Endothelial cell of umbilical vein (primary cell): ENCODE results near the gene ITPKC.

Source experiments
- EZH2 ChIP-seq: IDR thresholded peaks from 2 replicates; pipeline ENCODE4 v1.6.1; 2012; ENCODE audit warnings: borderline replicate concordance, low read depth, mild to moderate bottlenecking, moderate library complexity, low read length, inconsistent platforms; ENCODE audit not compliant: severe bottlenecking
- FOS ChIP-seq: IDR thresholded peaks from 2 replicates; pipeline ENCODE4 v1.6.1; 2011; ENCODE audit warnings: mild to moderate bottlenecking, low read length, moderate library complexity, borderline replicate concordance; ENCODE audit not compliant: insufficient read depth
- JUN ChIP-seq: IDR thresholded peaks from 2 replicates; pipeline ENCODE4 v1.6.1; 2011; ENCODE audit warnings: borderline replicate concordance, low read depth; ENCODE audit not compliant: insufficient read length, insufficient read depth
- MYC ChIP-seq: IDR thresholded peaks from one replicate; pipeline ENCODE4 v1.6.1; 2011; ENCODE audit warnings: mild to moderate bottlenecking, low read depth, low read length
- POLR2A ChIP-seq: IDR thresholded peaks from 2 replicates; pipeline ENCODE4 v1.6.1; 2012; ENCODE audit warnings: low read depth, mild to moderate bottlenecking, control low read depth, low read length
- POLR2AphosphoS5 ChIP-seq: IDR thresholded peaks from 2 replicates; pipeline ENCODE4 v1.6.1; 2012; ENCODE audit warnings: low read depth, mild to moderate bottlenecking, control low read depth, low read length, moderate library complexity; ENCODE audit not compliant: insufficient read depth
- TF ChIP-seq, protein P1 (sequence below), 2 donors: IDR thresholded peaks; 1 replicate in 1 of 2; 2 replicates in 1 of 2; pipeline ENCODE4 v1.5.1; 2011; ENCODE audit warnings: low read length in 2 of 2, mild to moderate bottlenecking in 2 of 2, moderate library complexity in 2 of 2, control low read depth in 1 of 2, inconsistent platforms in 1 of 2, low read depth in 1 of 2; ENCODE audit not compliant: insufficient read depth in 1 of 2; ENCODE audit errors: extremely low read depth in 1 of 2
- TF ChIP-seq, protein P2 (sequence below): IDR thresholded peaks from 2 replicates; pipeline ENCODE4 v1.6.1; 2011; ENCODE audit not compliant: insufficient read depth, insufficient read length

DNA sequence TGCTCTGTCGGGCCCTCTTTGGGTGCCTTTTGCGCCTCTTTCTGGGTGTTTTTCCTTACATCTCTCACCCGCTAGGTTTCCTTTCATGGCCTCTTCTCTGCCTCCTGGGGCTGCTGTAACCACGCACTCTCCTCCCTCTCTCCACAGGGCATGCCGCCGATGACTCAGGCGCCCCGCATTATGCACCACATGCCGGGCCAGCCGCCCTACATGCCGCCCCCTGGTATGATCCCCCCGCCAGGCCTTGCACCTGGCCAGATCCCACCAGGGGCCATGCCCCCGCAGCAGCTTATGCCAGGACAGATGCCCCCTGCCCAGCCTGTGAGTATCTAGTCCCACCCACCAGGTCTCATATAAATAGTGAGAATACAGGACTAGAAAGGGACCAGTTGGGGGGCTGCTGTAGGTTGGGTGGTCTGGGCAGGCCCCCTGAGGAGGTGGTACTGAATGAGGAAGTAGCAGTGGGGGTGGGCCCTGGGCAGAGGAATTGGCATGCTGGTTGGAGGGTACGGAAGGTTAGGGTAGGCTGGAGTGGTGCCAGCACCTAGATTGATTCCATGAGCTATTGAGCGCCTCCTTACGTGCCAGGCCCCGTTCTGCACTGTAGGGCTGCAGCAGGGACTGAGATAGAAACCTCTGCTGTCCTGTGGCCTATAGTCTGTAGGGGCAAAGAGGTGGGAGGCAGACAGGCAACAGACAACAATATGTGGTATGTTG is 46.0 kb downstream of the ITPKC start:
- no peak for TF ChIP-seq POLR2AphosphoS5
- TF ChIP-seq POLR2A: no peak
- TF ChIP-seq, protein P1, sequence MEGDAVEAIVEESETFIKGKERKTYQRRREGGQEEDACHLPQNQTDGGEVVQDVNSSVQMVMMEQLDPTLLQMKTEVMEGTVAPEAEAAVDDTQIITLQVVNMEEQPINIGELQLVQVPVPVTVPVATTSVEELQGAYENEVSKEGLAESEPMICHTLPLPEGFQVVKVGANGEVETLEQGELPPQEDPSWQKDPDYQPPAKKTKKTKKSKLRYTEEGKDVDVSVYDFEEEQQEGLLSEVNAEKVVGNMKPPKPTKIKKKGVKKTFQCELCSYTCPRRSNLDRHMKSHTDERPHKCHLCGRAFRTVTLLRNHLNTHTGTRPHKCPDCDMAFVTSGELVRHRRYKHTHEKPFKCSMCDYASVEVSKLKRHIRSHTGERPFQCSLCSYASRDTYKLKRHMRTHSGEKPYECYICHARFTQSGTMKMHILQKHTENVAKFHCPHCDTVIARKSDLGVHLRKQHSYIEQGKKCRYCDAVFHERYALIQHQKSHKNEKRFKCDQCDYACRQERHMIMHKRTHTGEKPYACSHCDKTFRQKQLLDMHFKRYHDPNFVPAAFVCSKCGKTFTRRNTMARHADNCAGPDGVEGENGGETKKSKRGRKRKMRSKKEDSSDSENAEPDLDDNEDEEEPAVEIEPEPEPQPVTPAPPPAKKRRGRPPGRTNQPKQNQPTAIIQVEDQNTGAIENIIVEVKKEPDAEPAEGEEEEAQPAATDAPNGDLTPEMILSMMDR (IDR thresholded peaks at IDR 0.05; ENCODE audit: extremely low read depth in 1 of 2, insufficient read depth in 1 of 2, low read depth in 1 of 2, low read length in 2 of 2): no peak
- no peak for TF ChIP-seq FOS
- no peak for TF ChIP-seq EZH2
- TF ChIP-seq, protein P2, sequence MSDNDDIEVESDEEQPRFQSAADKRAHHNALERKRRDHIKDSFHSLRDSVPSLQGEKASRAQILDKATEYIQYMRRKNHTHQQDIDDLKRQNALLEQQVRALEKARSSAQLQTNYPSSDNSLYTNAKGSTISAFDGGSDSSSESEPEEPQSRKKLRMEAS: no peak
- no peak for TF ChIP-seq MYC
- no peak for TF ChIP-seq JUN
